WTC11 (cell line): ENCODE measurements around the gene HDAC5.

ENCODE experiments used
- IRF2 ChIP-seq: sonication (generic); formaldehyde crosslinking; IDR thresholded peaks from 2 replicates; pipeline ENCODE4 v1.8.0; 2022; ENCODE audit warnings: low read depth, missing genetic modification reagents, borderline replicate concordance
- PRDM15 ChIP-seq: sonication (generic); formaldehyde crosslinking; IDR thresholded peaks from 2 replicates; pipeline ENCODE4 v1.8.0; 2022; ENCODE audit warnings: missing genetic modification reagents
- TEAD1 ChIP-seq: sonication (generic); formaldehyde crosslinking; IDR thresholded peaks from 2 replicates; pipeline ENCODE4 v1.8.0; 2022; ENCODE audit warnings: mild to moderate bottlenecking, missing genetic modification reagents

DNA sequence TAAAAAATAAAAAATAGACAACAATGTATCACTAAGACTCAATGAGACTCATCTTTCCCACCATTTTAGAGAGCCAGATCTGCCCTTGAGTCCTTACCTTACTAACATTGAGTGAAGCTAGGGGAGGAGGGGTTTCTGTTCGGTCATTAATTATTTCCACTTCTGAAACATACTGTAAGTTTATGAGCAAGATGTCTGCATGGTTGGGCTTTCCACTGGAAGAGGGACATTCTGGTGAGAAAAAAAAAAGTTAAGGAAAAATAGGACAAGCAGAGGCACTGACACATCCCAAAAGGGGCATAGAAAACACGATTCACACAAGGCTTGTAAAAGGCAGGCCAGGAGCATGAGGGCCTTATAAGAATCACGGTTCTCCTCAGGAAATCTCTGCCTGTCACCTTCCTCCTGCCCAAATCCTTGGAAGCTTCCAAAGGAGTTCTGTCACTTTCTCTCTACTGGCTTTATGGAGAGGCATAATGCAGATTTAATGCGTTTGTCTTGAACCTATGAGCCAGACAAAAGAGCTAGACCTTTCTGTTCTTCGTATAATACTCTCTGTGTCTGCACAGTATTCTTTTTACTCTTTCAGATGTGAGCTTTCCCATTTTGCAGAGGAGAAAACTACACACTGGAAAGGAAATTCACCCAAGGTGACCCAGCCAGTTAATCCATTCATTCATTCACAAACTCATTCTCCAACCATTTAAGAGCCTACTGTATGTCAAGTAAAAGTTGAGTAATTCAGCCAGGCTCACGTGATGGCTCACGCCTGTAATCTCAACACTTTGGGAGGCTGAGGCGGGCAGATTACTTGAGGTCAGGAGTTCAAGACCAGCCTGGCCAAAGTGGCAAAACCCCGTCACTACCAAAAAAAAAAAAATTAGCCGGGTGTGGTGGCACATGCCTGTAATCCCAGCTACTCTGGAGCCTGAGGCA is 59.5 kb downstream of the HDAC5 start:
- TF ChIP-seq IRF2 (CRISPR knock-in tag) = no peak
- TF ChIP-seq PRDM15 (CRISPR knock-in tag) = no peak
- TF ChIP-seq TEAD1 (CRISPR knock-in tag) = no peak
